ENCODE measurements around the gene DBT.

DBT gene

GRCh38 chr1:100183370-100183769 lies 66.3 kb downstream of the DBT start:
- no peaks in the 10 kb centered on the region for H3K4me1 Mint-ChIP-seq
- H3K4me3 Mint-ChIP-seq, result no peak overlapping the region
- ATAC-seq (no peak), DNase-seq (no peak)
- H3K9me3 Mint-ChIP-seq, result peaks cover 0 to 4% of the 10 kb centered on the region in 2 donors
- no peak overlapping the region for H3K27ac Mint-ChIP-seq
- no peaks in the 10 kb centered on the region for H3K27me3 Mint-ChIP-seq

GRCh38 chr1:100178091-100178490 lies 71.5 kb downstream of the DBT start, which contains the start of gene LRRC39:
LRRC39 (minus strand) TSS chr1:100178256; CDS start chr1:100168516, 9,740 bp downstream.
- Mint-ChIP-seq H3K4me1 (no peaks in the 10 kb centered on the region), H3K4me3 (no peak within 1 kb of the TSS), H3K27ac (no peak within 1 kb of the TSS), H3K27me3 (no peaks in the 10 kb centered on the region), H3K9me3 (peaks cover 0 to 4% of the 10 kb centered on the region in 2 donors)
- ATAC-seq (no peak), DNase-seq (no peak)

GRCh38 chr1:100177295-100178041 lies 72.2 kb downstream of the DBT start:
- Mint-ChIP-seq H3K4me3 (no peak overlapping the region), H3K27me3 (no peaks in the 10 kb centered on the region), H3K27ac (no peak overlapping the region), H3K4me1 (no peaks in the 10 kb centered on the region), H3K9me3 (peaks cover 0 to 4% of the 10 kb centered on the region in 2 donors)
- ATAC-seq, result no peak
- no peak for DNase-seq

- ATAC-seq, result no peak
These were observed 81.6 kb downstream of the DBT start for GRCh38 chr1:100168051-100168450.

GRCh38 chr1:100164702-100165101 lies 84.9 kb downstream of the DBT start:
- ATAC-seq, result no peak
- Mint-ChIP-seq H3K9me3 (no peaks in the 10 kb centered on the region), H3K4me3 (no peak overlapping the region), H3K27me3 (no peaks in the 10 kb centered on the region), H3K4me1 (no peaks in the 10 kb centered on the region), H3K27ac (no peak overlapping the region)
- no peak for DNase-seq

More at GRCh38 chr1:100168051-100168450, 81.6 kb downstream of the DBT start:
- no peak overlapping the region for H3K4me3 Mint-ChIP-seq
- H3K27ac Mint-ChIP-seq, result no peak overlapping the region
- no peaks in the 10 kb centered on the region for H3K4me1 Mint-ChIP-seq
- no peaks in the 10 kb centered on the region for H3K9me3 Mint-ChIP-seq
- no peak for DNase-seq
- no peaks in the 10 kb centered on the region for H3K27me3 Mint-ChIP-seq

- Mint-ChIP-seq H3K9me3 (no peaks in the 10 kb centered on the region), H3K4me3 (no peak overlapping the region), H3K27me3 (no peaks in the 10 kb centered on the region), H3K27ac (no peak overlapping the region), H3K4me1 (no peaks in the 10 kb centered on the region)
- no peak for ATAC-seq
- no peak for DNase-seq
These were observed 85.4 kb downstream of the DBT start for GRCh38 chr1:100164216-100164615.

- no peaks in the 10 kb centered on the region for H3K9me3 Mint-ChIP-seq
- H3K27ac Mint-ChIP-seq, result no peak overlapping the region
- H3K4me1 Mint-ChIP-seq, result no peaks in the 10 kb centered on the region
- no peak overlapping the region for H3K4me3 Mint-ChIP-seq
- ATAC-seq (no peak), DNase-seq (no peak)
- no peaks in the 10 kb centered on the region for H3K27me3 Mint-ChIP-seq
These were observed 86.8 kb downstream of the DBT start for GRCh38 chr1:100162881-100163280.

GRCh38 chr1:100152271-100152670 lies 97.4 kb downstream of the DBT start:
- no peaks in the 10 kb centered on the region for H3K27me3 Mint-ChIP-seq
- H3K27ac Mint-ChIP-seq, result peak overlapping the region in 1 of 2 donors; percentile 4
- ATAC-seq (no peak), DNase-seq (no peak)
- peaks cover 10% of the 10 kb centered on the region for H3K4me1 Mint-ChIP-seq
- no peaks in the 10 kb centered on the region for H3K9me3 Mint-ChIP-seq
- H3K4me3 Mint-ChIP-seq, result no peak overlapping the region

GRCh38 chr1:100151679-100152078 lies 98.0 kb downstream of the DBT start:
- Mint-ChIP-seq H3K4me1 (peaks cover 10% of the 10 kb centered on the region), H3K9me3 (no peaks in the 10 kb centered on the region), H3K27me3 (no peaks in the 10 kb centered on the region), H3K27ac (peak overlapping the region in 1 of 2 donors; percentile 36), H3K4me3 (no peak overlapping the region)
- no peak for DNase-seq
- no peak for ATAC-seq

- Mint-ChIP-seq H3K4me3 (no peak overlapping the region), H3K27me3 (no peaks in the 10 kb centered on the region), H3K9me3 (no peaks in the 10 kb centered on the region), H3K4me1 (peaks cover 10% of the 10 kb centered on the region), H3K27ac (peak overlapping the region in 1 of 2 donors; percentile 9)
- no peak for DNase-seq
- no peak for ATAC-seq
These were observed 101.8 kb downstream of the DBT start for GRCh38 chr1:100147875-100148274.

- no peak overlapping the region for H3K27ac Mint-ChIP-seq
- H3K4me3 Mint-ChIP-seq, result no peak overlapping the region
- DNase-seq, result no peak
- no peak for ATAC-seq
- H3K27me3 Mint-ChIP-seq, result no peaks in the 10 kb centered on the region
- no peaks in the 10 kb centered on the region for H3K9me3 Mint-ChIP-seq
- H3K4me1 Mint-ChIP-seq, result peaks cover 3% of the 10 kb centered on the region
These were observed 102.7 kb downstream of the DBT start for GRCh38 chr1:100146958-100147357.

- no peak for ATAC-seq
- DNase-seq, result no peak
- peak overlapping the region in 1 of 2 donors; percentile 2 for H3K27ac Mint-ChIP-seq
- no peaks in the 10 kb centered on the region for H3K27me3 Mint-ChIP-seq
- no peak overlapping the region for H3K4me3 Mint-ChIP-seq
- H3K9me3 Mint-ChIP-seq, result no peaks in the 10 kb centered on the region
- no peaks in the 10 kb centered on the region for H3K4me1 Mint-ChIP-seq
These were observed 104.5 kb downstream of the DBT start for GRCh38 chr1:100145116-100145515.

GRCh38 chr1:100142343-100142742 lies 107.3 kb downstream of the DBT start:
- DNase-seq (no peak), ATAC-seq (no peak)
- no peak overlapping the region for H3K4me3 Mint-ChIP-seq
- H3K27ac Mint-ChIP-seq, result no peak overlapping the region
- no peaks in the 10 kb centered on the region for H3K9me3 Mint-ChIP-seq
- H3K27me3 Mint-ChIP-seq, result no peaks in the 10 kb centered on the region
- H3K4me1 Mint-ChIP-seq, result no peaks in the 10 kb centered on the region

- Mint-ChIP-seq H3K27me3 (no peaks in the 10 kb centered on the region), H3K4me3 (no peak overlapping the region), H3K4me1 (no peaks in the 10 kb centered on the region)
These were observed 108.4 kb downstream of the DBT start for GRCh38 chr1:100141192-100141591.

GRCh38 chr1:100137602-100138001 lies 112.0 kb downstream of the DBT start:
- DNase-seq, result no peak

More at GRCh38 chr1:100141192-100141591, 108.4 kb downstream of the DBT start:
- no peaks in the 10 kb centered on the region for H3K9me3 Mint-ChIP-seq
- ATAC-seq (no peak), DNase-seq (no peak)
- H3K27ac Mint-ChIP-seq, result no peak overlapping the region

More at GRCh38 chr1:100137602-100138001, 112.0 kb downstream of the DBT start:
- no peaks in the 10 kb centered on the region for H3K9me3 Mint-ChIP-seq
- no peak for ATAC-seq
- no peaks in the 10 kb centered on the region for H3K27me3 Mint-ChIP-seq
- no peak overlapping the region for H3K27ac Mint-ChIP-seq
- peaks cover 11% of the 10 kb centered on the region for H3K4me1 Mint-ChIP-seq
- no peak overlapping the region for H3K4me3 Mint-ChIP-seq
